Nephron (organoid): Measurements from ENCODE around the gene LZTR1.
A peak's percentile ranks its signal among the peaks of the same experiment; 100 is the strongest.

Experiments
- H3K27ac Mint-ChIP-seq, 3 experiments: 2 replicates each; pipeline ENCODE4 v1.8.0; 2020; ENCODE audit warnings: mixed read lengths in 3 of 3, mild to moderate bottlenecking in 2 of 3, moderate library complexity in 1 of 3
- H3K27me3 Mint-ChIP-seq: 2 replicates; pipeline ENCODE4 v1.8.0; 2021; ENCODE audit warnings: low read depth, mild to moderate bottlenecking, moderate library complexity, mixed read lengths
- H3K36me3 Mint-ChIP-seq: 2 replicates; pipeline ENCODE4 v1.8.0; 2020; ENCODE audit warnings: low read depth, mixed read lengths
- H3K4me1 Mint-ChIP-seq: 2 replicates; pipeline ENCODE4 v1.8.0; 2020; ENCODE audit warnings: mixed read lengths
- H3K4me3 Mint-ChIP-seq, 3 experiments: 2 replicates each; pipeline ENCODE4 v1.8.0; 2020; ENCODE audit warnings: mild to moderate bottlenecking in 3 of 3, mixed read lengths in 3 of 3, moderate library complexity in 2 of 3
- H3K9me3 Mint-ChIP-seq: 2 replicates; pipeline ENCODE4 v1.8.0; 2020; ENCODE audit warnings: mixed read lengths
- TF ChIP-seq, protein P1 (sequence below), 3 experiments: fragments of 200-600 bp; sonication (generic); IDR thresholded peaks; one replicate each; pipeline ENCODE4 v1.5.0; 2021; ENCODE audit warnings: antibody characterized with exemption in 3 of 3; ENCODE audit not compliant: unreplicated experiment in 3 of 3

Gene LZTR1

DNA sequence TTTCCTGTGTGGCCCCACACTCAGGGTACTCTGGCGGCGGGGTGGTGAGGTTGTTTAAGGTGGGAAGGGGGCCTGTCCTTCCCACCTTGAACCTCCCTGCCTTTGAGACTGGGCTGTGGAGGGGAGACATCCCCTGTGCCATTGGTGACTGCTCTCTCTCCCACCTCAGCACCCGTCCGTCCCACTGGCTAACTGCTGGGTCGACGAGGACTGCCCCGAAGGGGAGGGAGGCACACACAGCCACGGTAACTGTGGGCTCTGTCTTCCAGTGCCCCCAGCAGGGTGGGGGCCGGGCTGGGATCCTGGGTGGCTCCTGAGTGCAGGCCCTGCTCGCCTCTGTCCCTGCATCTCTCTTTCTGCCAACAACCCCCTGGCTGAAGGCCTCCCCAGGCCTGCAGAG lies 40.4 kb downstream of the LZTR1 start:
- Mint-ChIP-seq H3K4me3 (no peak overlapping the region), H3K36me3 (no peaks in the 10 kb centered on the region), H3K27ac (no peak overlapping the region), H3K4me1 (peaks cover 7% of the 10 kb centered on the region), H3K9me3 (no peaks in the 10 kb centered on the region), H3K27me3 (peaks cover 6% of the 10 kb centered on the region)
- TF ChIP-seq, protein P1, sequence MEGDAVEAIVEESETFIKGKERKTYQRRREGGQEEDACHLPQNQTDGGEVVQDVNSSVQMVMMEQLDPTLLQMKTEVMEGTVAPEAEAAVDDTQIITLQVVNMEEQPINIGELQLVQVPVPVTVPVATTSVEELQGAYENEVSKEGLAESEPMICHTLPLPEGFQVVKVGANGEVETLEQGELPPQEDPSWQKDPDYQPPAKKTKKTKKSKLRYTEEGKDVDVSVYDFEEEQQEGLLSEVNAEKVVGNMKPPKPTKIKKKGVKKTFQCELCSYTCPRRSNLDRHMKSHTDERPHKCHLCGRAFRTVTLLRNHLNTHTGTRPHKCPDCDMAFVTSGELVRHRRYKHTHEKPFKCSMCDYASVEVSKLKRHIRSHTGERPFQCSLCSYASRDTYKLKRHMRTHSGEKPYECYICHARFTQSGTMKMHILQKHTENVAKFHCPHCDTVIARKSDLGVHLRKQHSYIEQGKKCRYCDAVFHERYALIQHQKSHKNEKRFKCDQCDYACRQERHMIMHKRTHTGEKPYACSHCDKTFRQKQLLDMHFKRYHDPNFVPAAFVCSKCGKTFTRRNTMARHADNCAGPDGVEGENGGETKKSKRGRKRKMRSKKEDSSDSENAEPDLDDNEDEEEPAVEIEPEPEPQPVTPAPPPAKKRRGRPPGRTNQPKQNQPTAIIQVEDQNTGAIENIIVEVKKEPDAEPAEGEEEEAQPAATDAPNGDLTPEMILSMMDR (IDR thresholded peaks at IDR 0.05; ENCODE audit: unreplicated experiment in 3 of 3) = no peak

DNA sequence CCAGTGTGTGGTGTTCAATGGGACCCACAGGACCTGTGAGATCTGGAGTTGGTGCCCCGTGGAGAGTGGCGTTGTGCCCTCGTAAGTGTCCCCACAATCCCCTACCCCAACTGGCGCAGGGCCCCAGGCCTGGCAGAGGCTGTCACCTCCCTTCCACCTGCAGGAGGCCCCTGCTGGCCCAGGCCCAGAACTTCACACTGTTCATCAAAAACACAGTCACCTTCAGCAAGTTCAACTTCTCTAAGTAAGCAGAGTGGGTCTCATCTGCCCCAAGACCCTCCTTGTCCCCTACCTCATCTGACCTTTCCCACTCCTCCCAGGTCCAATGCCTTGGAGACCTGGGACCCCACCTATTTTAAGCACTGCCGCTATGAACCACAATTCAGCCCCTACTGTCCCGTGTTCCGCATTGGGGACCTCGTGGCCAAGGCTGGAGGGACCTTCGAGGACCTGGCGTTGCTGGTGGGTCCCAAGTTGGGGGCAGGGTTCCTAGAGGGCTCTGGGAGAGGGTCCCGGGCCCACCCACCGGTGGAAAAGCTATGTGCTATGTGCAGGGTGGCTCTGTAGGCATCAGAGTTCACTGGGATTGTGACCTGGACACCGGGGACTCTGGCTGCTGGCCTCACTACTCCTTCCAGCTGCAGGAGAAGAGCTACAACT lies 41.0 kb downstream of the LZTR1 start:
- H3K9me3 Mint-ChIP-seq = no peaks in the 10 kb centered on the region
- no peak overlapping the region for H3K4me3 Mint-ChIP-seq
- TF ChIP-seq, protein P1 (IDR thresholded peaks at IDR 0.05; ENCODE audit: unreplicated experiment in 3 of 3) = no peak
- H3K36me3 Mint-ChIP-seq = no peaks in the 10 kb centered on the region
- no peak overlapping the region for H3K27ac Mint-ChIP-seq
- H3K4me1 Mint-ChIP-seq = peaks cover 7% of the 10 kb centered on the region
- H3K27me3 Mint-ChIP-seq = peaks cover 6% of the 10 kb centered on the region

DNA sequence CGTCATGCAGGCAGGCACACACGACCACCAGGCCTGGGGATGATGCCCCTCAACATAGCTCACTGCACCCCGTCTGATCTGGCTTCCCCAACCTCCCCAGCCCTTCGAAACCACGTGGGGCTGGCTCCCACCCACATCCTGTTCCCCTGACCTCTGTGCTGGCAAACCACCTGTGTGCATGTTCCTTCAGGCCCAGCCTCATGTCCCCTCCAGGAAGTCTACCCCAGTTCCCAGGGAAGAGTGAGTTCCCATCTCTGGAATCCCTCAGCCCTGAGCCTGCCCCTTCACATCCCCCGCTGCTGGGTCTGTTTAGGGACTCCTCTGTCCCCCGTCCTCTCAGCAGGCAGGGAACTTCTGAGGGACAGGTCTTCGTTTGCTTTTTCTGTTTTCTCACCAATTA lies 43.2 kb downstream of the LZTR1 start:
- peaks cover 12% of the 10 kb centered on the region for H3K27me3 Mint-ChIP-seq
- TF ChIP-seq, protein P1 (IDR thresholded peaks at IDR 0.05; ENCODE audit: unreplicated experiment in 3 of 3) = no peak
- H3K4me3 Mint-ChIP-seq = no peak overlapping the region
- H3K27ac Mint-ChIP-seq = no peak overlapping the region
- peaks cover 17% of the 10 kb centered on the region for H3K4me1 Mint-ChIP-seq
- no peaks in the 10 kb centered on the region for H3K36me3 Mint-ChIP-seq
- H3K9me3 Mint-ChIP-seq = no peaks in the 10 kb centered on the region

DNA sequence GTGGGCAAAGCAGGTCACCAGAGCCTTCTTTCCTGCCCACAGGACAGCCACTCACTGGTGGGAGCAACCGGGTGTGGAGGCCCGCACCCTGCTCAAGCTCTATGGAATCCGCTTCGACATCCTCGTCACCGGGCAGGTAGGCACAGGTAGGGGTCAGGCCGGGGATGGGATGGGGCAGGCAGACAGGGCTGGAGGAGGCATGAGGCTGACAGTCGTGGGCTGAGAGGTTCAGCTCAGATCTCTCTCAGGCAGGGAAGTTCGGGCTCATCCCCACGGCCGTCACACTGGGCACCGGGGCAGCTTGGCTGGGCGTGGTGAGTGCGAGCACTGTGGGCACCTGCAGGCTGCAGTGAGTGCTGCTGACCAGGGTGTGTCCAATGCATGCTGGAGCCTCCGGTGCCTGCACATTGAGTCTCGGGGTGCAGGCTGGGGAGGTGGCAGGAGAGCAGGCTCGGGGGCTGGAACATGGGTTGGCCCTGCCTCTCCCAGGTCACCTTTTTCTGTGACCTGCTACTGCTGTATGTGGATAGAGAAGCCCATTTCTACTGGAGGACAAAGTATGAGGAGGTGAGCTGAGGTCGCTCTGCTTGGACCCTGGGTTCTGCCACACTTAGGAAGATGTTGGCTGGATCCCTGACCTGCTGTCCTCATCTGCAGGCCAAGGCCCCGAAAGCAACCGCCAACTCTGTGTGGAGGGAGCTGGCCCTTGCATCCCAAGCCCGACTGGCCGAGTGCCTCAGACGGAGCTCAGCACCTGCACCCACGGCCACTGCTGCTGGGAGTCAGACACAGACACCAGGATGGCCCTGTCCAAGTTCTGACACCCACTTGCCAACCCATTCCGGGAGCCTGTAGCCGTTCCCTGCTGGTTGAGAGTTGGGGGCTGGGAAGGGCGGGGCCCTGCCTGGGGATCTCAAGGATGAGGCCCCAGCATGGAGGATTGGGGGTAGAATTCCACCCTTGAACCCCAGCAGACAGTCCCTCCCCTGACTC lies 44.0 kb downstream of the LZTR1 start:
- no peak overlapping the region for H3K27ac Mint-ChIP-seq

DNA sequence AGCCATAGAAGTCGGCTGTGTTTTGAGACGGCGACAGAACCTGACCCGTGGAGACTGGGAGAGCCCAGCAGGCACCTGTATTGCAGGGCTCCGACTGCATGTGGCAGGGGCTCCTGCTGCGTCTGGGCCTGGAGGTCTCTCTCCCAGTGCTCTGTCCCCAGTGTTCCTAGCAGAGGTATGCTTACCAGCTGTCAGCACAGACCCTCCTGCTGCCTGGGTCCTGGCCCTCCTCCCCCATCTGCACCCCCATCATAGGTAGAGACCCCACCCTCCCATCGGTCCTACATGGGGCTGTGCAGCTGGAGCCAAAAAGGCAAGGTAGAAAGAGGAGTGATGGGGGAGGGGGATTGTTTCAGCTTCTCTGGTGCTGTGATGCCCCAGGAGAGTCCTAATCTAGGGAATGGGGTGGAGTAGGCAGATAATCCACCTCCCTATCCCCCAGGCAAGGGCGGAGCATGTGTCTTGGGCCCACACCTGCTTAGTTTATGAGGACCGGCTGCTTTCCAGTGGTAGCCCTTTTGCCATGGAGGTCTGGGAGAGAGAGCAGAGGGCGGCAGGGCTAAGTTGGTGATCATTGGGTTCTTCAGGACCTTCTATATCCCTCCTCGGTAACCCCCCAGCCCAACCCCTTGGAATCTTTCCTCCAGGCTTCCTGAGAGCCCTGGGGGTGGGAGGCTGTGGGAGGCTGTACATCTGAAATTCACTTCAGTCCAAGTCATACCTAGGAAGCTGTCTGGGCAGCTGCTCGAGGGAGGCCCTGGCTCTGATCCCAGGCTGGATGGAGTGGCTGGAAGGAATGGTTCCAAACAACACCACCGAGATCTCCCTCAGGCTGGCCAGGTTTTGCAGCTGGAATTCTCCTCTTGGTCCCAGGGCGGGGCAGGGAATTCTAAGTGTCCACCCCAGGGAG lies 44.9 kb downstream of the LZTR1 start:
- peak overlapping the region in 2 of 3 experiments; percentile 12 to 42 for H3K27ac Mint-ChIP-seq
- H3K9me3 Mint-ChIP-seq = no peaks in the 10 kb centered on the region
- H3K27me3 Mint-ChIP-seq = peaks cover 19% of the 10 kb centered on the region

More for the DNA sequence above, 44.0 kb downstream of the LZTR1 start:
- Mint-ChIP-seq H3K4me3 (no peak overlapping the region), H3K9me3 (no peaks in the 10 kb centered on the region), H3K4me1 (peaks cover 25% of the 10 kb centered on the region), H3K36me3 (no peaks in the 10 kb centered on the region), H3K27me3 (peaks cover 17% of the 10 kb centered on the region)
- TF ChIP-seq, protein P1 (IDR thresholded peaks at IDR 0.05; ENCODE audit: unreplicated experiment in 3 of 3) = no peak

More for the DNA sequence above, 44.9 kb downstream of the LZTR1 start:
- peaks cover 27% of the 10 kb centered on the region for H3K4me1 Mint-ChIP-seq
- no peaks in the 10 kb centered on the region for H3K36me3 Mint-ChIP-seq
- no peak overlapping the region for H3K4me3 Mint-ChIP-seq
- TF ChIP-seq, protein P1 (IDR thresholded peaks at IDR 0.05; ENCODE audit: unreplicated experiment in 3 of 3) = no peak
